Sigmoid colon (tissue), 7 donors: Measurements from ENCODE around the gene PLEKHG5. TPM values are rescaled to one million over a fixed set of nuclear protein-coding genes. Genes with fewer than 3 reads are reported as not detected.

Source experiments
- DNase-seq: peaks from one replicate; pipeline ENCODE4 v3.0.0-alpha.2; 2019
- H3K27ac ChIP-seq, 4 donors: fragments of 200-600 bp; sonication (generic); one replicate each; pipeline ENCODE4 v1.5.1; 2016 to 2019; ENCODE audit warnings: mild to moderate bottlenecking in 1 of 4
- H3K27me3 ChIP-seq, 3 donors: fragments of 200-600 bp; sonication (generic); one replicate each; pipeline ENCODE4 v1.5.1; 2019; ENCODE audit warnings: mild to moderate bottlenecking in 1 of 3
- H3K36me3 ChIP-seq, 4 donors: fragments of 200-600 bp; sonication (generic); one replicate each; pipeline ENCODE4 v1.5.1; 2016 to 2019
- H3K4me1 ChIP-seq, 4 donors: fragments of 200-600 bp; sonication (generic); one replicate each; pipeline ENCODE4 v1.5.1; 2017 to 2019
- H3K4me3 ChIP-seq, 4 donors: fragments of 200-600 bp; sonication (generic); one replicate each; pipeline ENCODE4 v1.5.1; 2017 to 2019; ENCODE audit warnings: mild to moderate bottlenecking in 2 of 4, moderate library complexity in 1 of 4
- H3K9me3 ChIP-seq, 4 donors: fragments of 200-600 bp in 3 of 4; sonication (generic) in 3 of 4; one replicate each; pipeline versions ENCODE4 v1.5.1 to v1.6.1; 2013 to 2019
- CTCF ChIP-seq, 4 experiments: fragments of 450-650 bp in 3 of 4; fragments of 200-600 bp in 1 of 4; IDR thresholded peaks; one replicate each; pipeline ENCODE4 v1.5.1; 2016 to 2019; ENCODE audit warnings: antibody characterized with exemption in 4 of 4, mild to moderate bottlenecking in 3 of 4, moderate library complexity in 2 of 4
- EP300 ChIP-seq, 4 donors: sonication (generic); formaldehyde crosslinking; IDR thresholded peaks; one replicate each; pipeline ENCODE4 v1.6.1; 2017; ENCODE audit warnings: antibody characterized with exemption in 4 of 4
- POLR2A ChIP-seq, 2 donors: fragments of 450-650 bp; IDR thresholded peaks; one replicate each; pipeline ENCODE4 v1.6.1; 2016; ENCODE audit warnings: antibody characterized with exemption in 2 of 2, mild to moderate bottlenecking in 2 of 2, moderate library complexity in 2 of 2
- POLR2AphosphoS5 ChIP-seq, 4 donors: sonication (generic); formaldehyde crosslinking; IDR thresholded peaks; one replicate each; pipeline ENCODE4 v1.6.1; 2017; ENCODE audit warnings: antibody characterized with exemption in 4 of 4
- WGBS, 2 donors: extraction: QIAGEN DNeasy Blood & Tissue Kit; methylation state at CpG; one replicate each; pipeline ENCODE4 v1.1.7; 2013; 5-methylcytosine and 5-hydroxymethylcytosine counted together
- intact Hi-C: fragments of 100-400 bp; cut with DNase I; formaldehyde crosslinking; loops from one replicate; pipeline ENCODE4 v1.15.1; 2023
- polyA plus RNA-seq, 3 donors: library from polyadenylated mRNA; stranded (reverse); fragments of 200-250 nt; gene quantifications; one replicate each; pipeline ENCODE4 v1.2.3, GENCODE V29; 2013
- small RNA-seq, 3 donors: library from RNA; depleted of rRNA; stranded (forward); fragments of <200 nt; gene quantifications; one replicate each; pipeline ENCODE3, GENCODE V24; 2016
- total RNA-seq, 4 donors: library from RNA; depleted of rRNA; stranded (reverse); fragments of >200 nt; gene quantifications; one replicate each; pipeline ENCODE4 v1.1.0, GENCODE V29; 2016
- donor health status: healthy with polysubstance abuse.
- donor health status: Bipolar disorder and iron deficiency.
- donor health status: healthy.

PLEKHG5 gene
- total and polyA plus RNA-seq, 7 donors: 2.5 to 18.8 (median 5.4) TPM

GRCh38 chr1:6417961-6418667 is 73.4 kb downstream of the PLEKHG5 start:
- H3K27me3 ChIP-seq: peaks cover 52 to 100% (median 86%) of the 10 kb centered on the region in 3 donors

More at GRCh38 chr1:6417961-6418667, 73.4 kb downstream of the PLEKHG5 start:
- H3K36me3 ChIP-seq: no peaks in the 10 kb centered on the region
- no peak for TF ChIP-seq EP300 (IDR thresholded peaks at IDR 0.05)
- no peak for TF ChIP-seq CTCF (IDR thresholded peaks at IDR 0.05)
- no peak for TF ChIP-seq POLR2AphosphoS5 (IDR thresholded peaks at IDR 0.05)
- TF ChIP-seq POLR2A (IDR thresholded peaks at IDR 0.05): no peak
- DNase-seq: no peak
- H3K27ac ChIP-seq: no peak overlapping the region
- peaks cover 0 to 28% (median 24%) of the 10 kb centered on the region in 4 donors for H3K4me1 ChIP-seq
- H3K4me3 ChIP-seq: no peak overlapping the region
- WGBS, 2 donors: 48 to 61% methylated on average over 8 of the region's 8 CpGs
- intact Hi-C loops: no loop called here
- no peaks in the 10 kb centered on the region for H3K9me3 ChIP-seq

Small RNAs within 50 kb of the gene (small RNA-seq; reads per million reads assigned to genes)
- gene MIR4252 (0 reads per million in 3 donors), gene RNU6-731P (0 reads per million in 3 donors)

Other genes starting within 250 kb of the PLEKHG5 start
- not detected for gene HES3, start 247.5 kb downstream of the PLEKHG5 start, total RNA-seq
- not detected for gene HES3, start 247.5 kb downstream of the PLEKHG5 start, polyA plus RNA-seq
- gene GPR153, start 230.6 kb downstream of the PLEKHG5 start, total RNA-seq: 10 to 100 TPM in 1 of 4 donors, 1 to 10 TPM in 3; 3.7 to 11.4 (median 4.7) TPM
- gene GPR153, start 230.6 kb downstream of the PLEKHG5 start, polyA plus RNA-seq: 10 to 100 TPM; 10.8 to 32.4 (median 22.9) TPM
- gene ACOT7, start 97.9 kb downstream of the PLEKHG5 start, total RNA-seq: 10 to 100 TPM; 17.9 to 26.5 (median 22.2) TPM
- gene ACOT7, start 97.9 kb downstream of the PLEKHG5 start, polyA plus RNA-seq: 10 to 100 TPM; 54.7 to 81.0 (median 78.8) TPM
- not detected for gene HES2, start 71.7 kb downstream of the PLEKHG5 start, total RNA-seq
- gene HES2, start 71.7 kb downstream of the PLEKHG5 start, polyA plus RNA-seq: 10 to 100 TPM; 10.7 to 27.0 (median 19.9) TPM
- 1 to 10 TPM in 1 of 4 donors, under 1 TPM in 1, not detected in 2; 0.55 to 1.3 TPM for gene ESPN, start 66.9 kb downstream of the PLEKHG5 start, total RNA-seq
- gene ESPN, start 66.9 kb downstream of the PLEKHG5 start, polyA plus RNA-seq: 100 to 1,000 TPM in 2 of 3 donors, 10 to 100 TPM in 1; 86.5 to 202 (median 117) TPM
- 10 to 100 TPM in 1 of 4 donors, 1 to 10 TPM in 3; 2.5 to 11.6 (median 5.5) TPM for gene TNFRSF25, start 25.5 kb downstream of the PLEKHG5 start, total RNA-seq
- gene TNFRSF25, start 25.5 kb downstream of the PLEKHG5 start, polyA plus RNA-seq: 10 to 100 TPM in 1 of 3 donors, 1 to 10 TPM in 2; 3.5 to 65.9 (median 7.8) TPM
- gene NOL9, start 62.8 kb upstream of the PLEKHG5 start, total RNA-seq: 10 to 100 TPM; 17.3 to 29.6 (median 20.7) TPM
- gene NOL9, start 62.8 kb upstream of the PLEKHG5 start, polyA plus RNA-seq: 1 to 10 TPM; 1.2 to 9.1 (median 1.8) TPM
- under 1 TPM in 1 of 4 donors, not detected in 3; 0.36 TPM for gene TAS1R1, start 63.6 kb upstream of the PLEKHG5 start, total RNA-seq
- under 1 TPM in 1 of 3 donors, not detected in 2; 0.10 TPM for gene TAS1R1, start 63.6 kb upstream of the PLEKHG5 start, polyA plus RNA-seq
- gene ZBTB48, start 88.3 kb upstream of the PLEKHG5 start, total RNA-seq: 10 to 100 TPM; 14.4 to 26.8 (median 16.3) TPM
- 10 to 100 TPM; 15.0 to 31.3 (median 23.4) TPM for gene ZBTB48, start 88.3 kb upstream of the PLEKHG5 start, polyA plus RNA-seq
- gene KLHL21, start 111.2 kb upstream of the PLEKHG5 start, total RNA-seq: 10 to 100 TPM; 54.0 to 83.6 (median 73.2) TPM
- gene KLHL21, start 111.2 kb upstream of the PLEKHG5 start, polyA plus RNA-seq: 10 to 100 TPM in 1 of 3 donors, 1 to 10 TPM in 2; 4.8 to 12.0 (median 5.1) TPM
- gene PHF13, start 122.1 kb upstream of the PLEKHG5 start, total RNA-seq: 10 to 100 TPM; 12.5 to 19.4 (median 15.9) TPM
- gene PHF13, start 122.1 kb upstream of the PLEKHG5 start, polyA plus RNA-seq: 1 to 10 TPM; 3.9 to 6.7 (median 4.2) TPM
- gene THAP3, start 133.2 kb upstream of the PLEKHG5 start, total RNA-seq: 10 to 100 TPM; 22.7 to 30.6 (median 26.6) TPM
- gene THAP3, start 133.2 kb upstream of the PLEKHG5 start, polyA plus RNA-seq: 10 to 100 TPM; 12.6 to 20.5 (median 15.3) TPM
- 10 to 100 TPM; 21.0 to 34.6 (median 23.8) TPM for gene DNAJC11, start 210.1 kb upstream of the PLEKHG5 start, total RNA-seq
- gene DNAJC11, start 210.1 kb upstream of the PLEKHG5 start, polyA plus RNA-seq: 10 to 100 TPM; 33.0 to 48.5 (median 46.7) TPM